ENCODE results near the gene TOMM40L.
A peak's percentile ranks its signal among the peaks of the same experiment; 100 is the strongest.

The TOMM40L gene

DNA sequence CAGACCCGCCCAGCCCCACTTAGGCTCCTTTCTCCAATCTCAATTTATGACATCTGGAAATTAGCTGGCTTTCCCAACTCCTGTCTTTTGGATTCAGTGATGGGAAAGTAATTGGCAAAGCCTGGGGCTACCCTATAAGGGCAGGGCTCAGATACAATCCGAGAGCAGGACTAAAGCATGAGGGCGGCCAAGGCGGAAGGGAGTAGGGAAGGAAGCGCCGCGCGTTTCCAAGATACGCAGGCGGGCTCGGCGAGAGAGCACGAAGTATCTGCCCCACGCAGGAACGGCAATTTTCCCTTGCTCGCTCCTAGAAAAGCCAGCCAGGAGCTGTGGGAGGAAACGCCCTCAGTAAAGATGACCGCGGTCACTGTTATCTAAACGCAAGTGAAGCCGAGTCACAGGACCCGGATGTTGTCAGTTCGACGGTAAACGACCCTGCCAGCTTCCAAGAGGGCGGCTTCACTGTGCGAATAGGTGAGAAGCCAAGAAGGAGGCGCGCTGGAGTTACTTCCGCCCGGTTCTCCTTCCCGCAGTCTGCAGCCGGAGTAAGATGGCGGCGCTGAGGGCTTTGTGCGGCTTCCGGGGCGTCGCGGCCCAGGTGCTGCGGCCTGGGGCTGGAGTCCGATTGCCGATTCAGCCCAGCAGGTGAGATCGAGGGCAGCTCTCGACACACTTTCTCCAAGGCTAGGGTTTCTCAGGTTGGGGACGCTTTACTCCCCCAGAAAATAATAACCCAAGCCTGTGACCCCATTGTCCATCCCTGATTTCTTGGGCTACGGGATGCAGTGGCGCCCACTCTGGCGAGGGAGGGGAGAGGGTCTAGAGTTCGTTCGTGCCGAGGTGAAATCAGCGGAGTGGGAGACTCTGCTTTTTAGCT, 23.8 kb upstream of the TOMM40L start, which contains the start of gene NDUFS2:
Gene NDUFS2, plus strand, starts transcription at position 532 of the 877 bp plus-strand sequence. Its CDS starts 19 bp downstream, at position 551.
- TF ChIP-seq FOXP2 (optimal IDR thresholded peaks at IDR 0.05; ENCODE audit: borderline replicate concordance, extremely low read depth, extremely low read length, insufficient read depth) (no peak), REST (IDR thresholded peaks at IDR 0.05; ENCODE audit: insufficient read depth in 1 of 2, low read depth in 2 of 2, low read length in 2 of 2) (peak in 1 of 2 experiments; percentile 57; a peak in 2 of 4 replicates), SIN3A (IDR thresholded peaks at IDR 0.05; ENCODE audit: borderline replicate concordance, insufficient read depth, low read length) (no peak), TAF1 (IDR thresholded peaks at IDR 0.05; ENCODE audit: borderline replicate concordance, insufficient read depth, low read length) (peak; percentile 100), POLR2AphosphoS5 (IDR thresholded peaks at IDR 0.05; ENCODE audit: low read depth, low read length) (peak; percentile 93)

DNA sequence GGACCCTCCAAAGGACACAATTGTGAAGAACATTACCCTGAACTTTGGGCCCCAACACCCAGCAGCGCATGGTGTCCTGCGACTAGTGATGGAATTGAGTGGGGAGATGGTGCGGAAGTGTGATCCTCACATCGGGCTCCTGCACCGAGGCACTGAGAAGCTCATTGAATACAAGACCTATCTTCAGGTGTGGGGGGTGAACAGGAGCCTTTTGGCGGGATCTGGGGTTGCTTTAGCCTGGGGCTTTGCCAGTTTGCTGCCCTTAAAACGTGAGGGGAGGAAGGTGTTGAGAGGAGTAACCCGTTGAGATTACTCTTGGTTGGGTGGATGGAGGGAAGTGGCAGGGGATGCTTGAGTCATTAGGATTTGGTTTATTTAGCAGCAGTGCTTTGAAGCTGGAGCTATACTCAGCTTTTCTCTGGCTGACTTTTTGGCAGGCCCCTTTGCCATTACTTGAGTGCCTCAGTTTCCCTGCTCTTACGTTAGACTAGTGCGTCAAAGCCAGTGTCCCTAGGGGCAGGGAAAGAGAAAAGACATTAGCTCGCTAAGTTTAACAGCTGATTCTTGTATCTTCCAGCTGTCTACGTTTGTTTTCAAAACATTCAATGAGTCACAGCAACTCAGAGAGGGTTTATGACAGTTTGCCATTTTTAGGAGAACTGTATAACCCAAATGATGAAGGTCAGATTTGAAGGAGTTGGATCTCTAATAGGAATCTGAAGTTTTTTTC, 19.3 kb upstream of the TOMM40L start:
- TF ChIP-seq SIN3A (IDR thresholded peaks at IDR 0.05; ENCODE audit: borderline replicate concordance, insufficient read depth, low read length), result no peak
- no peak for TF ChIP-seq TAF1 (IDR thresholded peaks at IDR 0.05; ENCODE audit: borderline replicate concordance, insufficient read depth, low read length)
- no peak for TF ChIP-seq FOXP2 (optimal IDR thresholded peaks at IDR 0.05; ENCODE audit: borderline replicate concordance, extremely low read depth, extremely low read length, insufficient read depth)
- no peak for TF ChIP-seq POLR2AphosphoS5 (IDR thresholded peaks at IDR 0.05; ENCODE audit: low read depth, low read length)
- no peak for TF ChIP-seq REST (IDR thresholded peaks at IDR 0.05; ENCODE audit: insufficient read depth in 1 of 2, low read depth in 2 of 2, low read length in 2 of 2)

DNA sequence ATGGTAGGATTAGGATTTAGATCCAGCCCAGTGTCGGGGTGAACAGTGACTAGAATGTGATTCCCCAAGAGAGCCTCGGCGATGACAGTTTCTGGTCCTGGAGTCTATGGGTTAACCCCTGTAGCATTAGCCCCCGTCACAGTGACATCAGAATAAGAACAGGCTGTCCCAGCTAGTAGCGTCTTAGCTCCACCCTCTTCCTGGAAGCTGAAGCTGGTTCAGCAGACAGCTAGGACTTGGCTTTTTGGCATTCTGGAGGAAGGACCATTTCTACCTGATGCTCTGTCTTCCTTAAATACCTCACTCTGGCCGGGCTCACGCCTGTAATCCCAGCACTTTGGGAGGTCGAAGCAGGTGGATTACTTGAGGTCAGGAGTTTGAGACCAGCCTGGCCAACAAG, 18.7 kb upstream of the TOMM40L start:
- TF ChIP-seq POLR2AphosphoS5 (IDR thresholded peaks at IDR 0.05; ENCODE audit: low read depth, low read length) (no peak), SIN3A (IDR thresholded peaks at IDR 0.05; ENCODE audit: borderline replicate concordance, insufficient read depth, low read length) (no peak), REST (IDR thresholded peaks at IDR 0.05; ENCODE audit: insufficient read depth in 1 of 2, low read depth in 2 of 2, low read length in 2 of 2) (no peak), FOXP2 (optimal IDR thresholded peaks at IDR 0.05; ENCODE audit: borderline replicate concordance, extremely low read depth, extremely low read length, insufficient read depth) (no peak), TAF1 (IDR thresholded peaks at IDR 0.05; ENCODE audit: borderline replicate concordance, insufficient read depth, low read length) (no peak)

GRCh38 chr1:161209790-161210409, 16.0 kb upstream of the TOMM40L start:
- no peak for TF ChIP-seq REST (IDR thresholded peaks at IDR 0.05; ENCODE audit: insufficient read depth in 1 of 2, low read depth in 2 of 2, low read length in 2 of 2)
- no peak for TF ChIP-seq SIN3A (IDR thresholded peaks at IDR 0.05; ENCODE audit: borderline replicate concordance, insufficient read depth, low read length)
- no peak for TF ChIP-seq POLR2AphosphoS5 (IDR thresholded peaks at IDR 0.05; ENCODE audit: low read depth, low read length)
- TF ChIP-seq TAF1 (IDR thresholded peaks at IDR 0.05; ENCODE audit: borderline replicate concordance, insufficient read depth, low read length), result no peak
- no peak for TF ChIP-seq FOXP2 (optimal IDR thresholded peaks at IDR 0.05; ENCODE audit: borderline replicate concordance, extremely low read depth, extremely low read length, insufficient read depth)
